M059J (cell line): Measurements from ENCODE around the gene NT5C2. TPM values are rescaled to one million over a fixed set of nuclear protein-coding genes. Genes with fewer than 3 reads are reported as not detected.

Experiments used
- DNase-seq: peaks from one replicate; pipeline ENCODE4 v3.0.0-alpha.2; 2012; ENCODE audit warnings: low read depth
- total RNA-seq: library from RNA; depleted of rRNA; stranded (reverse); fragments of >200 nt; shearing (Covaris generic); gene quantifications from 2 replicates; pipeline ENCODE4 v1.2.3, GENCODE V29; 2014; rRNA removed

Gene NT5C2
- total RNA-seq, 1 experiment from 2014 or later = 71.4 TPM

- DNase-seq = peak; percentile 26
These were observed 130.1 kb downstream of the NT5C2 start for GRCh38 chr10:103062854-103063590.

- no peak for DNase-seq
These were observed 132.5 kb downstream of the NT5C2 start for GRCh38 chr10:103060575-103060974.

- no peak for DNase-seq
These were observed 135.0 kb downstream of the NT5C2 start for GRCh38 chr10:103058034-103058433.

GRCh38 chr10:103055105-103055504 lies 138.0 kb downstream of the NT5C2 start:
- no peak for DNase-seq

- DNase-seq = no peak
These were observed 138.5 kb downstream of the NT5C2 start for GRCh38 chr10:103054621-103055020.

- peak; percentile 47 for DNase-seq
These were observed 139.2 kb downstream of the NT5C2 start for GRCh38 chr10:103053659-103054581.

GRCh38 chr10:103049237-103049636 lies 143.8 kb downstream of the NT5C2 start:
- DNase-seq = no peak

- no peak for DNase-seq
These were observed 145.7 kb downstream of the NT5C2 start for GRCh38 chr10:103047381-103047780.

GRCh38 chr10:103045961-103046360 lies 147.1 kb downstream of the NT5C2 start:
- no peak for DNase-seq

GRCh38 chr10:103044942-103045489 lies 148.1 kb downstream of the NT5C2 start:
- peak; percentile 3 for DNase-seq

- no peak for DNase-seq
These were observed 150.2 kb downstream of the NT5C2 start for GRCh38 chr10:103042908-103043307.

GRCh38 chr10:103042129-103042528 lies 150.9 kb downstream of the NT5C2 start:
- no peak for DNase-seq

- DNase-seq = no peak
These were observed 151.7 kb downstream of the NT5C2 start for GRCh38 chr10:103041391-103041790.

- peak; percentile 86 for DNase-seq
These were observed 152.7 kb downstream of the NT5C2 start for GRCh38 chr10:103040418-103040817.

GRCh38 chr10:103038570-103038969 lies 154.5 kb downstream of the NT5C2 start:
- DNase-seq = no peak

Other genes starting within 250 kb of the NT5C2 start
- gene RPEL1, start 52.6 kb upstream of the NT5C2 start, total RNA-seq = 0.12 TPM in 1 of 2 replicates, not detected in the other
- gene INA, start 83.9 kb upstream of the NT5C2 start, total RNA-seq = not detected in 2 replicates
- gene PCGF6, start 157.9 kb upstream of the NT5C2 start, total RNA-seq = 16.8 and 26.6 TPM in 2 replicates
- gene TAF5, start 174.7 kb upstream of the NT5C2 start, total RNA-seq = 4.9 and 7.6 TPM in 2 replicates
- gene ATP5MK, start 203.2 kb upstream of the NT5C2 start, total RNA-seq = 454 and 610 TPM in 2 replicates
- gene PDCD11, start 203.4 kb upstream of the NT5C2 start, total RNA-seq = 16.3 and 16.5 TPM in 2 replicates